GM23338 (cell line): ENCODE measurements around the gene ANKRD63. TPM values are rescaled to one million over a fixed set of nuclear protein-coding genes. Genes with fewer than 3 reads are reported as not detected.

Source experiments
- ATAC-seq: fragments of 200-7000 bp; cut with Tn5 transposase; 3 replicates; pipeline ENCODE4 v1.9.1; 2020
- DNase-seq: peaks from one replicate; pipeline ENCODE4 v3.0.0-alpha.2; 2015; ENCODE audit warnings: low spot score
- H2AFZ ChIP-seq: fragments of 200-600 bp; sonication (generic); 2 replicates; pipeline ENCODE4 v1.8.0; 2016; ENCODE audit warnings: antibody characterized with exemption, mild to moderate bottlenecking, moderate library complexity
- H3F3A ChIP-seq: fragments of 200-600 bp; sonication (generic); replicated peaks from 2 replicates; pipeline ENCODE4 v1.8.0; 2017; ENCODE audit warnings: antibody characterized with exemption, mixed run types, low read depth
- H3K27ac ChIP-seq: fragments of 200-600 bp; sonication (generic); 2 replicates; pipeline ENCODE4 v1.6.1; 2016; ENCODE audit warnings: low read depth
- H3K27me3 ChIP-seq: fragments of 200-600 bp; sonication (generic); 2 replicates; pipeline ENCODE4 v1.8.0; 2016; ENCODE audit warnings: mild to moderate bottlenecking, mixed run types, moderate library complexity; ENCODE audit not compliant: insufficient read depth
- H3K36me3 ChIP-seq: fragments of 200-600 bp; sonication (generic); 2 replicates; pipeline ENCODE4 v1.8.0; 2016; ENCODE audit warnings: mild to moderate bottlenecking; ENCODE audit not compliant: insufficient read depth
- H3K4me1 ChIP-seq: fragments of 200-600 bp; sonication (generic); 2 replicates; pipeline ENCODE4 v1.8.0; 2016; ENCODE audit warnings: mild to moderate bottlenecking, moderate library complexity; ENCODE audit not compliant: insufficient read depth
- H3K4me2 ChIP-seq: fragments of 200-600 bp; sonication (generic); 2 replicates; pipeline ENCODE4 v1.7.1; 2017; ENCODE audit warnings: mixed run types
- H3K4me3 ChIP-seq: fragments of 200-600 bp; sonication (generic); 2 replicates; pipeline ENCODE4 v1.6.1; 2016; ENCODE audit warnings: mixed run types
- H3K79me2 ChIP-seq: fragments of 200-600 bp; sonication (generic); replicated peaks from 2 replicates; pipeline ENCODE4 v1.8.0; 2017; ENCODE audit warnings: mild to moderate bottlenecking; ENCODE audit not compliant: insufficient read depth
- H3K9me2 ChIP-seq: fragments of 200-600 bp; sonication (generic); 2 replicates; pipeline ENCODE4 v1.8.0; 2017; ENCODE audit not compliant: insufficient read depth
- H4K20me1 ChIP-seq: fragments of 200-600 bp; sonication (generic); replicated peaks from 2 replicates; pipeline ENCODE4 v1.8.0; 2017; ENCODE audit warnings: mild to moderate bottlenecking; ENCODE audit not compliant: insufficient read depth
- H3K27ac Mint-ChIP-seq: 2 replicates; pipeline ENCODE4 v1.8.0; 2020; ENCODE audit warnings: inconsistent platforms, mild to moderate bottlenecking, moderate library complexity, mixed read lengths
- H3K27me3 Mint-ChIP-seq: 3 replicates; pipeline ENCODE4 v1.8.0; 2022; ENCODE audit warnings: low read depth, mild to moderate bottlenecking, moderate library complexity, mixed read lengths, inconsistent platforms; ENCODE audit not compliant: insufficient read depth, poor library complexity
- H3K36me3 Mint-ChIP-seq: 3 replicates; pipeline ENCODE4 v1.8.0; 2021; ENCODE audit warnings: low read depth, mild to moderate bottlenecking, inconsistent platforms, moderate library complexity, mixed read lengths
- H3K4me1 Mint-ChIP-seq: 3 replicates; pipeline ENCODE4 v1.8.0; 2020; ENCODE audit warnings: mild to moderate bottlenecking, inconsistent platforms, mixed read lengths
- H3K4me3 Mint-ChIP-seq: 3 replicates; pipeline ENCODE4 v1.8.0; 2021; ENCODE audit warnings: moderate library complexity, mild to moderate bottlenecking, inconsistent platforms, mixed read lengths
- H3K9me3 Mint-ChIP-seq: 3 replicates; pipeline ENCODE4 v1.8.0; 2020; ENCODE audit warnings: moderate library complexity, mild to moderate bottlenecking, inconsistent platforms, mixed read lengths
- CTCF ChIP-seq, 2 experiments: fragments of 200-600 bp in 1 of 2; sonication (generic) in 1 of 2; conservative IDR thresholded peaks; 2 replicates each; pipeline versions ENCODE4 v1.5.1 to v1.6.1; 2016 to 2017; ENCODE audit warnings: antibody characterized with exemption in 2 of 2, low read depth in 2 of 2, mild to moderate bottlenecking in 2 of 2, moderate library complexity in 1 of 2
- ETS1 ChIP-seq: IDR thresholded peaks from 2 replicates; pipeline ENCODE4 v1.6.1; 2016; ENCODE audit warnings: antibody characterized with exemption
- EZH2 ChIP-seq: fragments of 200-600 bp; sonication (generic); IDR thresholded peaks from one replicate; pipeline ENCODE4 v1.8.0; 2017; ENCODE audit warnings: antibody characterized with exemption, mild to moderate bottlenecking, low read depth; ENCODE audit not compliant: unreplicated experiment
- EZH2phosphoT487 ChIP-seq: fragments of 200-600 bp; sonication (generic); IDR thresholded peaks from one replicate; pipeline ENCODE4 v1.8.1; 2018; ENCODE audit warnings: antibody characterized with exemption; ENCODE audit not compliant: unreplicated experiment
- POLR2AphosphoS5 ChIP-seq: IDR thresholded peaks from 2 replicates; pipeline ENCODE4 v1.6.1; 2016; ENCODE audit warnings: antibody characterized with exemption, low read depth
- REST ChIP-seq: IDR thresholded peaks from one replicate; pipeline ENCODE4 v1.6.1; 2018; ENCODE audit warnings: antibody characterized with exemption; ENCODE audit not compliant: unreplicated experiment
- STAT1 ChIP-seq: IDR thresholded peaks from one replicate; pipeline ENCODE4 v1.6.1; 2016; ENCODE audit warnings: antibody characterized with exemption; ENCODE audit not compliant: unreplicated experiment
- ZNF114 ChIP-seq: fragments of 250-450 bp; sonication (Bioruptor Pico); IDR thresholded peaks from 2 replicates; pipeline ENCODE4 v1.5.0; 2020; ENCODE audit warnings: mild to moderate bottlenecking, moderate library complexity
- ZNF331 ChIP-seq: fragments of 250-450 bp; sonication (Bioruptor Pico); IDR thresholded peaks from 2 replicates; pipeline ENCODE4 v1.5.0; 2020; ENCODE audit warnings: low read depth, mild to moderate bottlenecking, moderate library complexity
- polyA plus RNA-seq: library from polyadenylated mRNA; unstranded; fragments of >200 nt; fragmentation: Nextera tagmentation; extraction: Ambion mirVana; gene quantifications from 2 replicates; pipeline ENCODE4 v1.2.1, GENCODE V29; 2016
- total RNA-seq: library from RNA; depleted of rRNA; stranded (reverse); fragments of >200 nt; shearing (Covaris generic); gene quantifications from 2 replicates; pipeline ENCODE4 v1.2.3, GENCODE V29; 2014
- TF ChIP-seq, protein P1 (sequence below): fragments of 250-450 bp; sonication (Bioruptor Pico); IDR thresholded peaks from 2 replicates; pipeline ENCODE4 v1.5.0; 2020; ENCODE audit warnings: mild to moderate bottlenecking, moderate library complexity

The ANKRD63 gene
- total and polyA plus RNA-seq, 2 experiments from 2014 or later = 0.59 TPM; not detected in 1

DNA sequence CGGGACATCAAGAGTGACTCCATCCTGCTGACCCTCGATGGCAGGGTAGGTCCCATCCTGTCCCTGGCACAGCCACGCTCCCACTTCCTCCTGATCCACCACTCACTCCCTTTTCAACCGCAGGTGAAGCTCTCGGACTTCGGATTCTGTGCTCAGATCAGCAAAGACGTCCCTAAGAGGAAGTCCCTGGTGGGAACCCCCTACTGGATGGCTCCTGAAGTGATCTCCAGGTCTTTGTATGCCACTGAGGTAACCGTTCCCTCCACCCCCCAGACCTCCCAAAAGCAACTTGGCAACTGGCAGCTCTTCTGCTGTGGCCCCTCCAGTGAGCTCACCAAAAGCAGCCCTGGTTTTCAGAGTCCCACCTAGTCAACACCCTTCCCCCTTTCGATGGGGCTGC is 9.4 kb downstream of the ANKRD63 start (continued):
- no peak for TF ChIP-seq REST
- TF ChIP-seq STAT1 = no peak
- no peak for TF ChIP-seq EZH2
- no peak for TF ChIP-seq ZNF114 (CRISPR knock-in tag)
- TF ChIP-seq EZH2phosphoT487 = no peak
- no peak for TF ChIP-seq ZNF331 (CRISPR knock-in tag)
- no peak for TF ChIP-seq POLR2AphosphoS5
- TF ChIP-seq ETS1 = no peak

DNA sequence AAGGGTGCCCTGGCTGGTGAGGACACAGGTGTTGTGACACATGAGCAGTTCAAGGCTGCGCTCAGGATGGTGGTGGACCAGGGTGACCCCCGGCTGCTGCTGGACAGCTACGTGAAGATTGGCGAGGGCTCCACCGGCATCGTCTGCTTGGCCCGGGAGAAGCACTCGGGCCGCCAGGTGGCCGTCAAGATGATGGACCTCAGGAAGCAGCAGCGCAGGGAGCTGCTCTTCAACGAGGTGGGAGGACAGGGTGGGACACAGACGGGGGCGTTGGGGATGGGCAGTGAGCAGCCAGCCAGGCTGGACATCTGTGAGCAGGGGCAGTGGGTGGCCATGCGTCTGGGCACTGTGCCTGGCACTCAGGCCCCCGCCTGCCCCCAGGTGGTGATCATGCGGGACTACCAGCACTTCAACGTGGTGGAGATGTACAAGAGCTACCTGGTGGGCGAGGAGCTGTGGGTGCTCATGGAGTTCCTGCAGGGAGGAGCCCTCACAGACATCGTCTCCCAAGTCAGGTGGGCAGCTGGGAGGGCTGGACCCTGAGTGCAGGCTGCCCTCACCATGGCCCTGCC is 10.3 kb downstream of the ANKRD63 start:
- no peaks in the 10 kb centered on the region for H3F3A ChIP-seq
- no peaks in the 10 kb centered on the region for H3K9me3 Mint-ChIP-seq
- H3K4me2 ChIP-seq = no peak overlapping the region
- no peak overlapping the region for H3K4me3 ChIP-seq
- H3K27ac Mint-ChIP-seq = no peak overlapping the region
- H3K27me3 Mint-ChIP-seq = peaks cover 19% of the 10 kb centered on the region
- H3K79me2 ChIP-seq = no peaks in the 10 kb centered on the region
- no peaks in the 10 kb centered on the region for H3K27me3 ChIP-seq
- no peaks in the 10 kb centered on the region for H4K20me1 ChIP-seq
- no peaks in the 10 kb centered on the region for H3K9me2 ChIP-seq
- H3K4me1 ChIP-seq = no peaks in the 10 kb centered on the region
- H3K36me3 Mint-ChIP-seq = no peaks in the 10 kb centered on the region; the same call in 2 of the 3 replicates
- peaks cover 23% of the 10 kb centered on the region for H3K4me1 Mint-ChIP-seq
- ATAC-seq = peak; percentile 9; the same call in 2 of the 3 replicates
- TF ChIP-seq ETS1 (no peak), POLR2AphosphoS5 (no peak), ZNF331 (CRISPR knock-in tag) (no peak), CTCF (conservative IDR thresholded peaks at IDR 0.05; ENCODE audit: low read depth in 2 of 2) (peak in 1 of 2 experiments; percentile 18; a peak in 2 of 4 replicates)
- TF ChIP-seq, protein P1, sequence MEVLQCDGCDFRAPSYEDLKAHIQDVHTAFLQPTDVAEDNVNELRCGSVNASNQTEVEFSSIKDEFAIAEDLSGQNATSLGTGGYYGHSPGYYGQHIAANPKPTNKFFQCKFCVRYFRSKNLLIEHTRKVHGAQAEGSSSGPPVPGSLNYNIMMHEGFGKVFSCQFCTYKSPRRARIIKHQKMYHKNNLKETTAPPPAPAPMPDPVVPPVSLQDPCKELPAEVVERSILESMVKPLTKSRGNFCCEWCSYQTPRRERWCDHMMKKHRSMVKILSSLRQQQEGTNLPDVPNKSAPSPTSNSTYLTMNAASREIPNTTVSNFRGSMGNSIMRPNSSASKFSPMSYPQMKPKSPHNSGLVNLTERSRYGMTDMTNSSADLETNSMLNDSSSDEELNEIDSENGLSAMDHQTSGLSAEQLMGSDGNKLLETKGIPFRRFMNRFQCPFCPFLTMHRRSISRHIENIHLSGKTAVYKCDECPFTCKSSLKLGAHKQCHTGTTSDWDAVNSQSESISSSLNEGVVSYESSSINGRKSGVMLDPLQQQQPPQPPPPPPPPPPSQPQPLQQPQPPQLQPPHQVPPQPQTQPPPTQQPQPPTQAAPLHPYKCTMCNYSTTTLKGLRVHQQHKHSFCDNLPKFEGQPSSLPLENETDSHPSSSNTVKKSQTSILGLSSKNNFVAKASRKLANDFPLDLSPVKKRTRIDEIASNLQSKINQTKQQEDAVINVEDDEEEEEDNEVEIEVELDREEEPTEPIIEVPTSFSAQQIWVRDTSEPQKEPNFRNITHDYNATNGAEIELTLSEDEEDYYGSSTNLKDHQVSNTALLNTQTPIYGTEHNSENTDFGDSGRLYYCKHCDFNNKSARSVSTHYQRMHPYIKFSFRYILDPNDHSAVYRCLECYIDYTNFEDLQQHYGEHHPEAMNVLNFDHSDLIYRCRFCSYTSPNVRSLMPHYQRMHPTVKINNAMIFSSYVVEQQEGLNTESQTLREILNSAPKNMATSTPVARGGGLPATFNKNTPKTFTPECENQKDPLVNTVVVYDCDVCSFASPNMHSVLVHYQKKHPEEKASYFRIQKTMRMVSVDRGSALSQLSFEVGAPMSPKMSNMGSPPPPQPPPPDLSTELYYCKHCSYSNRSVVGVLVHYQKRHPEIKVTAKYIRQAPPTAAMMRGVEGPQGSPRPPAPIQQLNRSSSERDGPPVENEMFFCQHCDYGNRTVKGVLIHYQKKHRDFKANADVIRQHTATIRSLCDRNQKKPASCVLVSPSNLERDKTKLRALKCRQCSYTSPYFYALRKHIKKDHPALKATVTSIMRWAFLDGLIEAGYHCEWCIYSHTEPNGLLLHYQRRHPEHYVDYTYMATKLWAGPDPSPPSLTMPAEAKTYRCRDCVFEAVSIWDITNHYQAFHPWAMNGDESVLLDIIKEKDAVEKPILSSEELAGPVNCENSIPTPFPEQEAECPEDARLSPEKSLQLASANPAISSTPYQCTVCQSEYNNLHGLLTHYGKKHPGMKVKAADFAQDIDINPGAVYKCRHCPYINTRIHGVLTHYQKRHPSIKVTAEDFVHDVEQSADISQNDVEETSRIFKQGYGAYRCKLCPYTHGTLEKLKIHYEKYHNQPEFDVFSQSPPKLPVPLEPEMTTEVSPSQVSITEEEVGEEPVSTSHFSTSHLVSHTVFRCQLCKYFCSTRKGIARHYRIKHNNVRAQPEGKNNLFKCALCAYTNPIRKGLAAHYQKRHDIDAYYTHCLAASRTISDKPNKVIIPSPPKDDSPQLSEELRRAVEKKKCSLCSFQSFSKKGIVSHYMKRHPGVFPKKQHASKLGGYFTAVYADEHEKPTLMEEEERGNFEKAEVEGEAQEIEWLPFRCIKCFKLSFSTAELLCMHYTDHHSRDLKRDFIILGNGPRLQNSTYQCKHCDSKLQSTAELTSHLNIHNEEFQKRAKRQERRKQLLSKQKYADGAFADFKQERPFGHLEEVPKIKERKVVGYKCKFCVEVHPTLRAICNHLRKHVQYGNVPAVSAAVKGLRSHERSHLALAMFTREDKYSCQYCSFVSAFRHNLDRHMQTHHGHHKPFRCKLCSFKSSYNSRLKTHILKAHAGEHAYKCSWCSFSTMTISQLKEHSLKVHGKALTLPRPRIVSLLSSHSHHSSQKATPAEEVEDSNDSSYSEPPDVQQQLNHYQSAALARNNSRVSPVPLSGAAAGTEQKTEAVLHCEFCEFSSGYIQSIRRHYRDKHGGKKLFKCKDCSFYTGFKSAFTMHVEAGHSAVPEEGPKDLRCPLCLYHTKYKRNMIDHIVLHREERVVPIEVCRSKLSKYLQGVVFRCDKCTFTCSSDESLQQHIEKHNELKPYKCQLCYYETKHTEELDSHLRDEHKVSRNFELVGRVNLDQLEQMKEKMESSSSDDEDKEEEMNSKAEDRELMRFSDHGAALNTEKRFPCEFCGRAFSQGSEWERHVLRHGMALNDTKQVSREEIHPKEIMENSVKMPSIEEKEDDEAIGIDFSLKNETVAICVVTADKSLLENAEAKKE (CRISPR knock-in tag) = no peak
- no peak overlapping the region for H3K27ac ChIP-seq
- H3K36me3 ChIP-seq = no peaks in the 10 kb centered on the region
- no peak for DNase-seq
- no peak overlapping the region for H3K4me3 Mint-ChIP-seq
- H2AFZ ChIP-seq = no peak overlapping the region
